GM12865 (cell line): Measurements from ENCODE around the gene PUS1.

Source experiments
- DNase-seq: peaks from one replicate; pipeline ENCODE4 v3.0.0; 2010; ENCODE audit warnings: low read depth
- H3K4me3 ChIP-seq: 2 replicates; pipeline ENCODE4 v1.5.1; 2011; ENCODE audit warnings: mild to moderate bottlenecking, low read depth, low read length, control low read depth
- CTCF ChIP-seq: IDR thresholded peaks from 2 replicates; pipeline ENCODE4 v1.5.1; 2011; ENCODE audit warnings: low read length, control low read depth, low read depth, inconsistent platforms; ENCODE audit not compliant: insufficient read depth; ENCODE audit errors: missing control alignments

The PUS1 gene

GRCh38 chr12:131933387-131933786 is 4.3 kb downstream of the PUS1 start:
- H3K4me3 ChIP-seq, result no peak overlapping the region
- no peak for TF ChIP-seq CTCF
- DNase-seq, result no peak

- TF ChIP-seq CTCF, result no peak
- no peak overlapping the region for H3K4me3 ChIP-seq
- no peak for DNase-seq
These were observed 5.5 kb downstream of the PUS1 start for GRCh38 chr12:131934535-131934934.

- no peak for TF ChIP-seq CTCF
- DNase-seq, result no peak
- H3K4me3 ChIP-seq, result no peak overlapping the region
These were observed 9.0 kb downstream of the PUS1 start for GRCh38 chr12:131938082-131938481.

GRCh38 chr12:131939007-131939406 is 9.9 kb downstream of the PUS1 start:
- no peak overlapping the region for H3K4me3 ChIP-seq
- no peak for DNase-seq
- TF ChIP-seq CTCF, result no peak

GRCh38 chr12:131940141-131940547 is 11.1 kb downstream of the PUS1 start:
- DNase-seq, result no peak
- H3K4me3 ChIP-seq, result no peak overlapping the region
- no peak for TF ChIP-seq CTCF

- no peak for TF ChIP-seq CTCF
- no peak overlapping the region for H3K4me3 ChIP-seq
- DNase-seq, result no peak
These were observed 12.3 kb downstream of the PUS1 start for GRCh38 chr12:131941116-131941986.

GRCh38 chr12:131941987-131942341 is 12.9 kb downstream of the PUS1 start:
- TF ChIP-seq CTCF, result no peak
- DNase-seq, result no peak
- no peak overlapping the region for H3K4me3 ChIP-seq
